GM12878 (cell line): ENCODE measurements around the gene ATF4. TPM values are rescaled to one million over a fixed set of nuclear protein-coding genes. Genes with fewer than 3 reads are reported as not detected.

Experiments used
- ATAC-seq: fragments of 200-7000 bp; cut with Tn5 transposase; 3 replicates; pipeline ENCODE4 v1.9.1; 2020; ENCODE audit warnings: mild to moderate bottlenecking, moderate library complexity
- BruUV-seq: library from RNA; stranded (reverse); fragments of 400-500 nt; replicated peaks from 2 replicates; lab custom pipeline; 2021; lab: Mats Ljungman, UMichigan
- CTCF ChIA-PET: fragments of 300-600 bp; sonication (Branson Sonifier 250); formaldehyde crosslinking; extraction: SDS; loops from one replicate; lab custom pipeline; 2021; ENCODE audit warnings: inconsistent platforms; lab: Yijun Ruan, JAX
- POLR2A ChIA-PET: fragments of 350-600 bp; formaldehyde crosslinking; extraction: SDS; loops from one replicate; lab custom pipeline; 2021; ENCODE audit warnings: inconsistent platforms; lab: Charles Lee
- RAD21 ChIA-PET: fragments of 300-600 bp; sonication (Branson Sonifier 250); formaldehyde crosslinking; loops from one replicate; lab custom pipeline; 2023; ENCODE audit warnings: antibody characterized with exemption; ENCODE audit not compliant: unreplicated experiment; lab: Charles Lee
- SMC1A ChIA-PET: fragments of 300-600 bp; sonication (Branson Sonifier 250); formaldehyde crosslinking; loops from one replicate; lab custom pipeline; 2023; ENCODE audit not compliant: unreplicated experiment, uncharacterized antibody; lab: Charles Lee
- DNase-seq: peaks from one replicate; pipeline ENCODE4 v3.0.0-alpha.2; 2011; ENCODE audit warnings: low read depth, low spot score
- FAIRE-seq: peaks from 3 replicates; lab custom pipeline; 2011; peaks lifted over from hg19 to GRCh38; lab: Jason Lieb, UNC
- H2AFZ ChIP-seq: 2 replicates; pipeline ENCODE4 v1.6.0; 2011; ENCODE audit warnings: low read depth, low read length, control low read depth; ENCODE audit not compliant: control insufficient read depth
- H3K27ac ChIP-seq: 2 replicates; pipeline ENCODE4 v1.5.1; 2011; ENCODE audit warnings: control low read depth; ENCODE audit not compliant: control insufficient read depth, insufficient read depth
- H3K27me3 ChIP-seq, 2 experiments: replicated peaks in 1 of 2; 2 replicates each; pipeline versions ENCODE4 v1.6.0 to v1.6.1; 2011; ENCODE audit warnings: low read length in 1 of 2; ENCODE audit not compliant: control insufficient read depth in 2 of 2, insufficient read depth in 2 of 2
- H3K36me3 ChIP-seq, 2 experiments: 2 replicates each; pipeline ENCODE4 v1.5.1; 2011; ENCODE audit warnings: low read length in 1 of 2; ENCODE audit not compliant: control insufficient read depth in 2 of 2, insufficient read depth in 2 of 2
- H3K4me1 ChIP-seq: 2 replicates; pipeline ENCODE4 v1.6.1; 2011; ENCODE audit warnings: mild to moderate bottlenecking, low read length, moderate library complexity, mixed read lengths; ENCODE audit not compliant: control insufficient read depth, insufficient read depth
- H3K4me2 ChIP-seq: 2 replicates; pipeline ENCODE4 v1.6.0; 2011; ENCODE audit warnings: control low read depth; ENCODE audit not compliant: control insufficient read depth, insufficient read depth
- H3K4me3 ChIP-seq: fragments of 200-600 bp; sonication (generic); 2 replicates; pipeline ENCODE4 v1.5.1; 2016
- H3K79me2 ChIP-seq: 2 replicates; pipeline ENCODE4 v1.6.0; 2011; ENCODE audit warnings: low read length; ENCODE audit not compliant: control insufficient read depth, insufficient read depth
- H3K9ac ChIP-seq: 2 replicates; pipeline ENCODE4 v1.8.0; 2011; ENCODE audit warnings: low read length, control low read depth, mixed read lengths; ENCODE audit not compliant: control insufficient read depth, insufficient read depth
- H3K9me3 ChIP-seq: replicated peaks from 3 replicates; pipeline ENCODE4 v1.5.1; 2011; ENCODE audit warnings: mild to moderate bottlenecking, low read length; ENCODE audit not compliant: control insufficient read depth, insufficient read depth
- H4K20me1 ChIP-seq: 2 replicates; pipeline ENCODE4 v1.6.0; 2011; ENCODE audit not compliant: control insufficient read depth, insufficient read depth
- BCL3 ChIP-seq: IDR thresholded peaks from 2 replicates; pipeline ENCODE4 v1.6.1; 2011; ENCODE audit warnings: borderline replicate concordance, low read depth, mild to moderate bottlenecking, moderate library complexity, low read length; ENCODE audit not compliant: insufficient read depth, poor library complexity, severe bottlenecking
- CUX1 ChIP-seq: IDR thresholded peaks from 2 replicates; pipeline ENCODE4 v1.6.1; 2012; ENCODE audit warnings: improper control_type of control experiment, low read depth, low read length; ENCODE audit not compliant: insufficient replicate concordance
- IKZF2 ChIP-seq, 2 experiments: fragments of 450-650 bp; IDR thresholded peaks; 2 replicates each; pipeline ENCODE4 v1.6.1; 2017; ENCODE audit warnings: mild to moderate bottlenecking in 2 of 2, moderate library complexity in 2 of 2
- KAT2A ChIP-seq: conservative IDR thresholded peaks from 2 replicates; pipeline ENCODE4 v1.6.1; 2011; ENCODE audit warnings: low read depth, low read length; ENCODE audit not compliant: control insufficient read depth
- MEF2B ChIP-seq: fragments of 450-650 bp; IDR thresholded peaks from 2 replicates; pipeline ENCODE4 v1.6.1; 2018; ENCODE audit warnings: mild to moderate bottlenecking, moderate library complexity; ENCODE audit not compliant: partially characterized antibody, poor library complexity, severe bottlenecking
- MYC ChIP-seq: IDR thresholded peaks from 2 replicates; pipeline ENCODE4 v1.6.1; 2011; ENCODE audit warnings: mild to moderate bottlenecking, low read length, moderate library complexity, inconsistent platforms; ENCODE audit not compliant: insufficient read depth, insufficient replicate concordance, insufficient read length, severe bottlenecking
- ZNF207 ChIP-seq: fragments of 450-650 bp; IDR thresholded peaks from 2 replicates; pipeline ENCODE4 v1.6.1; 2014; ENCODE audit warnings: antibody characterized with exemption, mild to moderate bottlenecking, borderline replicate concordance
- WGBS: methylation state at CpG from one replicate; pipeline ENCODE4 v1.1.6; 2016; ENCODE audit warnings: low lambda C conversion rate; ENCODE audit not compliant: insufficient replicate concordance, insufficient coverage; ENCODE audit errors: missing lambda C conversion rate; 5-methylcytosine and 5-hydroxymethylcytosine counted together
- in situ Hi-C: fragments of 300-500 bp; cut with MboI; formaldehyde crosslinking; loops from 9 replicates; pipeline ENCODE4 v1.14.3; 2018; ENCODE audit warnings: mixed read lengths
- intact Hi-C: fragments of 100-400 bp; cut with micrococcal nuclease; formaldehyde crosslinking; loops from one replicate; pipeline ENCODE4 v1.14.2; 2022; ENCODE audit not compliant: unreplicated experiment
- polyA plus RNA-seq, 11 experiments: library from polyadenylated mRNA; depleted of rRNA in 4 of 11; unstranded in 6 of 11; stranded (reverse) in 5 of 11; fragments of >200 nt; fragmentation: Nextera tagmentation in 4 of 11; fragmentation: Illumina TruSeq in 1 of 11; extraction: Ambion mirVana in 4 of 11; extraction: Trizol in 1 of 11; gene quantifications; 1 replicate in 1 of 11; 2 replicates in 10 of 11; pipeline versions ENCODE4 v1.2.1 to v1.2.3, GENCODE V29; 2011 to 2016; ENCODE audit warnings: inconsistent platforms in 2 of 11, missing spikeins in 2 of 11, low read depth in 1 of 11
- total RNA-seq, 4 experiments: library from RNA; depleted of rRNA in 3 of 4; stranded (reverse); fragments of >200 nt in 3 of 4; fragmentation: Illumina TruSeq in 1 of 4; extraction: Trizol in 1 of 4; gene quantifications; 2 replicates each; pipeline versions ENCODE4 v1.2.1 to v1.2.3, GENCODE V29; 2013 to 2021

Gene ATF4
- total and polyA plus RNA-seq, 10 of the 15 experiments (the other 5 are each of a cell fraction or from before 2014, with no cell fraction given): 88.3 to 605 (median 320) TPM

- DNase-seq: no peak
- POLR2A ChIA-PET: interaction anchor here (0.7 kb wide), 1 partner anchor 364 kb away, joined by 3 read pairs; no protein-coding TSS in a partner anchor
- TF ChIP-seq MYC: no peak
- peak; percentile 18 for FAIRE-seq
- no peak for ATAC-seq
- Histone ChIP-seq H3K27me3 (no peaks in the 10 kb centered on the region; a peak in 1 of 4 replicates), H2AFZ (no peak overlapping the region), H3K9me3 (no peaks in the 10 kb centered on the region), H3K9ac (no peak overlapping the region), H4K20me1 (no peaks in the 10 kb centered on the region), H3K79me2 (no peaks in the 10 kb centered on the region), H3K4me2 (no peak overlapping the region), H3K4me3 (no peak overlapping the region), H3K27ac (no peak overlapping the region), H3K4me1 (no peaks in the 10 kb centered on the region), H3K36me3 (no peaks in the 10 kb centered on the region)
- WGBS: 26% methylated on average over 19 of the region's 19 CpGs
- SMC1A ChIA-PET: no interaction called here
- no TSS peak for BruUV-seq
- in situ Hi-C loops: no loop called here
- intact Hi-C loops: no loop called here
- CTCF ChIA-PET: no interaction called here
- RAD21 ChIA-PET: no interaction called here
Measured at GRCh38 chr22:39568278-39568981, 48.1 kb downstream of the ATF4 start.

- no peaks in the 10 kb centered on the region; a peak in 1 of 4 replicates for H3K27me3 ChIP-seq
- H3K9ac ChIP-seq: no peak overlapping the region
- no peaks in the 10 kb centered on the region for H3K79me2 ChIP-seq
- DNase-seq (no peak), ATAC-seq (no peak), FAIRE-seq (no peak)
- ChIA-PET POLR2A (no interaction called here), RAD21 (no interaction called here), CTCF (no interaction called here), SMC1A (no interaction called here)
- in situ Hi-C loops (no loop called here), intact Hi-C loops (no loop called here)
- BruUV-seq: no TSS peak
- WGBS: 46% methylated on average over 7 of the region's 7 CpGs
- H3K9me3 ChIP-seq: no peaks in the 10 kb centered on the region
- no peak overlapping the region for H2AFZ ChIP-seq
- no peak overlapping the region for H3K4me2 ChIP-seq
- no peaks in the 10 kb centered on the region for H4K20me1 ChIP-seq
- H3K4me3 ChIP-seq: no peak overlapping the region
- H3K27ac ChIP-seq: no peak overlapping the region
- no peaks in the 10 kb centered on the region for H3K36me3 ChIP-seq
- H3K4me1 ChIP-seq: no peaks in the 10 kb centered on the region
- TF ChIP-seq MEF2B: no peak
- TF ChIP-seq CUX1: no peak
- TF ChIP-seq KAT2A: no peak
- TF ChIP-seq BCL3: no peak
- TF ChIP-seq ZNF207: no peak
- no peak for TF ChIP-seq IKZF2 (IDR thresholded peaks at IDR 0.05)
Measured at GRCh38 chr22:39569066-39569465, 48.7 kb downstream of the ATF4 start.
